Lung (tissue), 12 donors: Measurements from ENCODE around the gene TBX5. TPM values are rescaled to one million over a fixed set of nuclear protein-coding genes. Genes with fewer than 3 reads are reported as not detected.

Experiments used
- ATAC-seq: fragments of 200-7000 bp; cut with Tn5 transposase; one replicate; pipeline ENCODE4 v1.9.1; 2020; ENCODE audit warnings: moderate number of reproducible peaks; ENCODE audit not compliant: insufficient read depth, low FRiP score
- DNase-seq, 3 donors: peaks; one replicate each; pipeline ENCODE4 v3.0.0-alpha.2; 2013 to 2017
- H3K27ac ChIP-seq, 2 donors: one replicate each; pipeline ENCODE4 v1.5.1; 2013; ENCODE audit warnings: mild to moderate bottlenecking in 2 of 2, moderate library complexity in 2 of 2, control low read depth in 1 of 2, inconsistent platforms in 1 of 2, low read depth in 1 of 2, low read length in 1 of 2
- H3K27me3 ChIP-seq, 3 donors: one replicate each; pipeline ENCODE4 v1.5.1; 2013; ENCODE audit warnings: low read length in 2 of 3; ENCODE audit not compliant: control insufficient read depth in 3 of 3, insufficient read depth in 3 of 3
- H3K36me3 ChIP-seq, 4 donors: one replicate each; pipeline ENCODE4 v1.5.1; 2013; ENCODE audit warnings: low read length in 4 of 4, mild to moderate bottlenecking in 1 of 4, moderate library complexity in 1 of 4; ENCODE audit not compliant: control insufficient read depth in 4 of 4, insufficient read depth in 4 of 4
- H3K4me1 ChIP-seq, 5 donors: one replicate each; pipeline ENCODE4 v1.5.1; 2013; ENCODE audit warnings: low read length in 5 of 5, mild to moderate bottlenecking in 2 of 5, moderate library complexity in 1 of 5; ENCODE audit not compliant: control insufficient read depth in 5 of 5, insufficient read depth in 5 of 5
- H3K4me3 ChIP-seq: one replicate; pipeline ENCODE4 v1.5.1; 2013; ENCODE audit warnings: mild to moderate bottlenecking, control low read depth, moderate library complexity
- H3K9ac ChIP-seq, 2 donors: one replicate each; pipeline ENCODE4 v1.5.1; 2013; ENCODE audit warnings: low read length in 2 of 2, control low read depth in 1 of 2; ENCODE audit not compliant: insufficient read depth in 1 of 2
- H3K9me3 ChIP-seq, 4 donors: one replicate each; pipeline ENCODE4 v1.5.1; 2013; ENCODE audit warnings: low read length in 3 of 4, mild to moderate bottlenecking in 1 of 4, moderate library complexity in 1 of 4; ENCODE audit not compliant: control insufficient read depth in 4 of 4, insufficient read depth in 3 of 4
- CTCF ChIP-seq: IDR thresholded peaks from 2 replicates; pipeline ENCODE4 v1.5.1; 2012; ENCODE audit warnings: mild to moderate bottlenecking; ENCODE audit errors: control extremely low read depth, extremely low read depth
- WGBS, 2 donors: extraction: QIAGEN DNeasy Blood & Tissue Kit; methylation state at CpG; one replicate each; pipeline ENCODE4 v1.1.7; 2013; 5-methylcytosine and 5-hydroxymethylcytosine counted together
- polyA plus RNA-seq, 2 donors: library from polyadenylated mRNA; stranded (reverse); fragments of 200-250 nt; gene quantifications; one replicate each; pipeline ENCODE4 v1.2.1, GENCODE V29; 2013
- total RNA-seq, 2 donors: library from RNA; depleted of rRNA in 1 of 2; stranded (reverse); fragments of >200 nt in 1 of 2; gene quantifications; one replicate each; pipeline ENCODE4 v1.2.1, GENCODE V29; 2014 to 2021
- donor health status: control.
- donor health status: control.
- donor health status: Bipolar disorder and iron deficiency.
- donor health status: healthy.
- donor health status: DM: yes; HTN: yes; CAD: no.

The TBX5 gene
- total and polyA plus RNA-seq, 4 donors, result 5.6 to 39.7 (median 13.9) TPM

DNA sequence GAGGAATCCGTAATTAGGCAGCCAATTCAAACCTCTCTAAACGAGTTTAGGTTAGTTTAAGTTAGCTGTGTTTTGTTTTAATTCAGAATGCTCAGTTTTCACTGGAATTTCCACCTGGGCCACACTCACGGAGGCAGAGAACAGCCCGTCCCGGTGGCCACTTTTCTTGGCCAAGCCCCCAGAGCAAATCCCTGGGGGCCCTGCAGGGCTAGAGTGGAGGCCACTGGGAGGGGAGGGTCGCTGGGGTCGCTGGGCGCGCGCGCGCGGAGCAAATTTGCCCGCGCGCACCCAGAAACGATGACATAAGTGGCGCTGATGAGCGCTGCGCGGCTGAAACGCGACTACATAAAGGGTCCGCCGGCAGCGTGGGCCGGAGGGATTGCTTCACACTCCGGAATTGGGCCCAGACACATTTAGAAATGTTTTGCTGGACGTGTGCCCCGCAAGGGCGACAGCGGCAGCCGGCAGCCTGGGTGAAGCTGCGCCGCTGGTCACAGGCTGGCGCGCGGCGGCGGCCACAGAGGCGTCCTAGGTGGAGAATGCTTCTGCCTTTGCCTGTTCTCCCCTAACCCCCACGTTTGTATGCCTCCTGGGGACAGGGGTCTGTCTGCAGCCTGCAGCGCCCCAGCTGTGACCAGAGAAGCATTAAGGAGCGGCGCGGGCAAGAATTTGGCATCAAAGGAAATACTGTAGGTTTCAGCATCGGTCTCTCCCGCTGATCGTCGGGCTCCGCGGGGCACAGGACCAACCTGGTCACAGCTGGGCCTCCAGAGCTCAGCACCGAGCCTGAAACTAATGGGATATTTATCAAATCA lies 37.9 kb upstream of the TBX5 start:
- peaks cover 0 to 8% (median 0%) of the 10 kb centered on the region in 4 donors for H3K9me3 ChIP-seq
- H3K36me3 ChIP-seq, result no peaks in the 10 kb centered on the region
- peaks cover 11 to 66% (median 29%) of the 10 kb centered on the region in 3 donors for H3K27me3 ChIP-seq
- H3K9ac ChIP-seq, result peak overlapping the region in 1 of 2 donors; percentile 50
- peak; percentile 88 to 94 (median 89) for DNase-seq
- H3K27ac ChIP-seq, result no peak overlapping the region
- H3K4me3 ChIP-seq, result no peak overlapping the region
- 4 to 7% methylated on average over 52 to 53 of the region's 53 CpGs for WGBS, 2 donors
- TF ChIP-seq CTCF, result no peak
- ATAC-seq, result no peak
- peaks cover 0 to 84% (median 20%) of the 10 kb centered on the region in 5 donors for H3K4me1 ChIP-seq

GRCh38 chr12:114442578-114442977 lies 36.6 kb upstream of the TBX5 start:
- Histone ChIP-seq H3K27me3 (peaks cover 11 to 61% (median 25%) of the 10 kb centered on the region in 3 donors), H3K4me3 (no peak overlapping the region), H3K9me3 (peaks cover 0 to 4% (median 0%) of the 10 kb centered on the region in 4 donors), H3K9ac (peak overlapping the region in 1 of 2 donors; percentile 50), H3K36me3 (no peaks in the 10 kb centered on the region), H3K4me1 (peaks cover 0 to 89% (median 20%) of the 10 kb centered on the region in 5 donors), H3K27ac (no peak overlapping the region)
- peak in 1 of 3 donors; percentile 53 for DNase-seq
- WGBS, 2 donors, result 0 to 14% methylated on average over 1 of the region's 1 CpG
- no peak for TF ChIP-seq CTCF
- no peak for ATAC-seq

- Histone ChIP-seq H3K9me3 (peaks cover 0 to 4% (median 0%) of the 10 kb centered on the region in 4 donors), H3K4me1 (peaks cover 0 to 86% (median 20%) of the 10 kb centered on the region in 5 donors), H3K9ac (no peak overlapping the region), H3K36me3 (no peaks in the 10 kb centered on the region), H3K27ac (no peak overlapping the region), H3K4me3 (no peak overlapping the region), H3K27me3 (peaks cover 11 to 67% (median 21%) of the 10 kb centered on the region in 3 donors)
- TF ChIP-seq CTCF, result no peak
- DNase-seq (peak in 2 of 3 donors; percentile 63 to 69), ATAC-seq (no peak)
- 19 to 27% methylated on average over 6 of the region's 6 CpGs for WGBS, 2 donors
Measured at GRCh38 chr12:114441545-114441944, 35.6 kb upstream of the TBX5 start.
